GM18867 (cell line): ENCODE data around the gene SERGEF.

Experiments used
- ATAC-seq: cut with Tn5 transposase; IDR thresholded peaks from one replicate; pipeline ENCODE4 v1.9.1; 2021; ENCODE audit warnings: mild to moderate bottlenecking, moderate library complexity; ENCODE audit not compliant: unreplicated experiment

Gene SERGEF

GRCh38 chr11:17760102-17761029 is 252.5 kb downstream of the SERGEF start:
- ATAC-seq: peak; percentile 74

GRCh38 chr11:17755891-17756290 is 257.0 kb downstream of the SERGEF start:
- ATAC-seq: no peak

GRCh38 chr11:17753641-17754040 is 259.2 kb downstream of the SERGEF start:
- no peak for ATAC-seq

- no peak for ATAC-seq
These were observed 259.7 kb downstream of the SERGEF start for GRCh38 chr11:17753153-17753552.

GRCh38 chr11:17752144-17752543 is 260.7 kb downstream of the SERGEF start:
- no peak for ATAC-seq

GRCh38 chr11:17751558-17751957 is 261.3 kb downstream of the SERGEF start:
- ATAC-seq: no peak

GRCh38 chr11:17750801-17751165 is 262.1 kb downstream of the SERGEF start:
- no peak for ATAC-seq

GRCh38 chr11:17750013-17750800 is 262.6 kb downstream of the SERGEF start:
- no peak for ATAC-seq

- ATAC-seq: no peak
These were observed 263.8 kb downstream of the SERGEF start for GRCh38 chr11:17748761-17749721.

GRCh38 chr11:17748044-17748443 is 264.8 kb downstream of the SERGEF start:
- no peak for ATAC-seq

- ATAC-seq: no peak
These were observed 265.5 kb downstream of the SERGEF start for GRCh38 chr11:17747131-17747955.

- ATAC-seq: no peak
These were observed 266.8 kb downstream of the SERGEF start for GRCh38 chr11:17746096-17746495.

GRCh38 chr11:17745023-17745772 is 267.6 kb downstream of the SERGEF start:
- ATAC-seq: no peak

GRCh38 chr11:17744151-17744940 is 268.5 kb downstream of the SERGEF start:
- ATAC-seq: no peak

GRCh38 chr11:17743808-17744119 is 269.1 kb downstream of the SERGEF start:
- ATAC-seq: no peak

GRCh38 chr11:17743026-17743807 is 269.6 kb downstream of the SERGEF start:
- no peak for ATAC-seq

GRCh38 chr11:17742019-17742418 is 270.8 kb downstream of the SERGEF start:
- no peak for ATAC-seq

GRCh38 chr11:17741487-17741886 is 271.4 kb downstream of the SERGEF start:
- ATAC-seq: no peak
